IPS-11a (cell line): ENCODE data around the gene KIAA0586.

Experiments
- H3K4me3 ChIP-seq: one replicate; pipeline ENCODE4 v1.5.1; 2013; ENCODE audit warnings: low read depth, low read length, control low read depth

Gene KIAA0586

GRCh38 chr14:58593977-58594376, 166.5 kb downstream of the KIAA0586 start:
- no peak overlapping the region for H3K4me3 ChIP-seq

- no peak overlapping the region for H3K4me3 ChIP-seq
Measured at GRCh38 chr14:58597041-58597440, 169.5 kb downstream of the KIAA0586 start.

- no peak overlapping the region for H3K4me3 ChIP-seq
Measured at GRCh38 chr14:58598028-58598803, 170.7 kb downstream of the KIAA0586 start.

- H3K4me3 ChIP-seq: no peak overlapping the region
Measured at GRCh38 chr14:58598804-58599525, 171.4 kb downstream of the KIAA0586 start.

GRCh38 chr14:58599707-58600106, 172.2 kb downstream of the KIAA0586 start:
- H3K4me3 ChIP-seq: no peak overlapping the region
